Kidney epithelial cell (primary cell): ENCODE measurements around the gene LRRC8C. TPM values are rescaled to one million over a fixed set of nuclear protein-coding genes. Genes with fewer than 3 reads are reported as not detected.

ENCODE experiments used
- DNase-seq: peaks from one replicate; pipeline ENCODE4 v3.0.0-alpha.2; 2010; ENCODE audit warnings: low read depth
- H3K27me3 ChIP-seq: 2 replicates; pipeline ENCODE4 v1.6.0; 2011; ENCODE audit warnings: low read length; ENCODE audit not compliant: control insufficient read depth, insufficient read depth
- H3K36me3 ChIP-seq: 2 replicates; pipeline ENCODE4 v1.5.1; 2011; ENCODE audit warnings: low read length; ENCODE audit not compliant: control insufficient read depth, insufficient read depth
- H3K4me3 ChIP-seq: 2 replicates; pipeline ENCODE4 v1.5.1; 2011; ENCODE audit warnings: low read depth, mild to moderate bottlenecking, control low read depth, low read length
- CTCF ChIP-seq: IDR thresholded peaks from 2 replicates; pipeline ENCODE4 v1.5.1; 2011; ENCODE audit warnings: mild to moderate bottlenecking, moderate library complexity, low read length, control low read depth, inconsistent platforms; ENCODE audit not compliant: insufficient read depth, poor library complexity, severe bottlenecking
- total RNA-seq: library from RNA; depleted of rRNA; stranded (reverse); fragments of >200 nt; gene quantifications from 2 replicates; pipeline ENCODE4 v1.2.3, GENCODE V29; 2015

The LRRC8C gene
- total RNA-seq, 1 donor from 2014 or later: 2.7 TPM

- H3K36me3 ChIP-seq: no peaks in the 10 kb centered on the region
- no peak for TF ChIP-seq CTCF
- H3K27me3 ChIP-seq: no peaks in the 10 kb centered on the region
- DNase-seq: no peak
- no peak overlapping the region for H3K4me3 ChIP-seq
Observed at GRCh38 chr1:89600451-89601224, 32.3 kb upstream of the LRRC8C start.

GRCh38 chr1:89602871-89603404 is 30.0 kb upstream of the LRRC8C start:
- H3K4me3 ChIP-seq: no peak overlapping the region
- no peaks in the 10 kb centered on the region for H3K36me3 ChIP-seq
- TF ChIP-seq CTCF: no peak
- DNase-seq: no peak
- no peaks in the 10 kb centered on the region for H3K27me3 ChIP-seq

- DNase-seq: no peak
- no peak for TF ChIP-seq CTCF
- Histone ChIP-seq H3K27me3 (no peaks in the 10 kb centered on the region), H3K36me3 (no peaks in the 10 kb centered on the region), H3K4me3 (no peak overlapping the region)
Observed at GRCh38 chr1:89603651-89604413, 29.1 kb upstream of the LRRC8C start.

- Histone ChIP-seq H3K36me3 (no peaks in the 10 kb centered on the region), H3K4me3 (no peak overlapping the region), H3K27me3 (no peaks in the 10 kb centered on the region)
- no peak for DNase-seq
- TF ChIP-seq CTCF: no peak
Observed at GRCh38 chr1:89604414-89604735, 28.5 kb upstream of the LRRC8C start.

- Histone ChIP-seq H3K36me3 (no peaks in the 10 kb centered on the region), H3K27me3 (no peaks in the 10 kb centered on the region), H3K4me3 (no peak overlapping the region)
- peak; percentile 80 for DNase-seq
- no peak for TF ChIP-seq CTCF
Observed at GRCh38 chr1:89605692-89606091, 27.2 kb upstream of the LRRC8C start.
